ENCODE results near the gene EIF3L.

EIF3L gene

DNA sequence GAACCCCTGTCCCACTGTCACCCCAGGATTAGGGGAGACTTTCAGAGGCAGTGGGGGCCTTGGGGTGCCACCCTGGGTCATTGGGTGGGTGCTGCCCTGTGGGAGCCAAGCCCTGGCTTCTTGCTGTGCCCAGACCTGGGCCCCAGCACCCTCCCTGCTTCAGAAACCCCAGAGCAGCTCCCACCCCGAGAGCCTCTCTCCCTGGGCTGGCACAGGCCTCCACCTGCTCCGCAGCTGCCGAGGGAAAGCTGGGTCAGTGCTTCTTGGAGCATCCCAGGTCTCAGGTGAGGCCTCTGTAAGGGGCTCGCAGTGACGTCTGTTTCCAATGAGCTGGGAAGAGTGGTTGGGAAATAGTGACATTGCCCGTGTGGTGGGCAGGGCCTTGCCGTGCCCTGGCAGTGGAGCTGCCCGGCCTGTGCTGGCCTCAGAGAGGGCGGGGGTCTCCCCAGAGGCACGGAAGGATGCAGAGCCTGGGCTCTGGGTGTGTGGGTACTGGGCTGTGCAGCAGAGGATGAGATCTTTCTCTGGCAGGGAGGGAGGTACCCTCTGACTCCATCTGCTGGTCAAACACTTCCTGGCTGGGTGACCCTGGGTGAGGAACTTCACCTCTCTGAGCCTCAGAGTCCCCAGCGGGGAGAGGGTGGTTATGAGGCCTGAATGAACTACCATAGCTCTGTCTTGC lies 81.2 kb downstream of the EIF3L start:
- DNase-seq, result no peak

DNA sequence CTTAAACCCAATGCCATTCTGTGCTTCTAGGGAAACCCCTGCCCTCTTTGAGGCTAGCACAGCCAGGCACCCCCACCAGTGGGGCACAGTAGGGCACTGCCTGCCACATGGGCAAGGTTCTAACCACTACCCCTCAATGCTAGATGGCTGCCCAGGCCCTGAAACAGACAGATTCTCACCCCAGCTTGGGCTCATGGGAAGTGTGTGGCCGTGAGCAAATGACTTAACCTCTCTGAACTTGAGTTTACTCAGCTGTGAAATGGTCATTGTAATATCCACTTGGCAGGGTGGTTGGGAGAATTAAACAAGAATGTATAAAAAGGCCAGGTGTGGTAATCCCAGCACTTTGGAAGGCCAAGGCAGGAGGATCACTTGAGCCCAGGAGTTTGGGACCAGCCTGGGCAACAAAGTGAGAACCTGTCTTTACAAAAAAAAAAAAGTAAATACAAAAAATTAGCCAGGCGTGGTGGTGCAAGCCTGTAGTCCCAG lies 81.8 kb downstream of the EIF3L start:
- no peak for DNase-seq

DNA sequence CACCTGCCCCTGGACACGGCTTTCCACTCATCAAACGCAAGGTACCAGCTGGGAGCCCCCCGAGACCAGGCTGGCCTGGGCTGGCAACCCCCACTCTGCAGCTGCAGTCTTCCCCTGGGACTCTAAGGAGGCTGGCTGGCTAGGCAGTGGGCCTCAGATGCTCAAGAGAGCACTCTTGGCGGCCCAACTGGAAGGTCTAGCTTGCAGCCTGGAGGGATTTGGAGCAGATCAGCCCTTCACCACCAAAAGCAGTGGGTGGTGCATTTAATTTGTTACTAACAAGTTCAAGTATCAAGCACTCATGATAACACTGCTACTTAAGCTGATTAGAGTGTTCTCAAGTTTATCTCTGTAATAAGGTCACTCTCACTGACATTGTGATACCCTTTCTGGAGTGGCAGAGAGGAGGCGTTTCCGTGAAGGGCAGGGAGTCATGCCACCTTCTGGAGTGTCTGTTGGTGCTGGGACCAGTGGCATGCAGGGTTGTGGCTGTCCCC lies 82.7 kb downstream of the EIF3L start:
- DNase-seq, result no peak

DNA sequence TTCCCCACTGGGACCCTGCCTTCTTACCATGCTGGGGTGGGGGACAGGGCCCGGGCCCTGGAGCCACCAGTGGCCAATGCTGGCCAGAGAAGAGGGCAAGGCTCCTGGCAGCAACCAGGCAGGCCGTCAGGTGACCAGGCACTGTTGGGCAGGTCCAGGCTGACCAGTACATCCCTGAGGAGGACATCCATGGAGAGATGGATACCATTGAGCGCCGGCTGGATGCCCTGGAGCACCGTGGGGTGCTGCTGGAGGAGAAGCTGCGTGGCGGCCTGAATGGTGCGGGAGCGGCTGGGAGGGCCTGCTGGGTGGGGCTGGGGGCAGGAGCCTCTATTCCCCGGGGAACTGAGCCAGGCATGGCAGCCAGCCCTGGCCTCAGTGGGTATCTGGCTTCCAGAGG lies 83.2 kb downstream of the EIF3L start:
- no peak for DNase-seq

DNA sequence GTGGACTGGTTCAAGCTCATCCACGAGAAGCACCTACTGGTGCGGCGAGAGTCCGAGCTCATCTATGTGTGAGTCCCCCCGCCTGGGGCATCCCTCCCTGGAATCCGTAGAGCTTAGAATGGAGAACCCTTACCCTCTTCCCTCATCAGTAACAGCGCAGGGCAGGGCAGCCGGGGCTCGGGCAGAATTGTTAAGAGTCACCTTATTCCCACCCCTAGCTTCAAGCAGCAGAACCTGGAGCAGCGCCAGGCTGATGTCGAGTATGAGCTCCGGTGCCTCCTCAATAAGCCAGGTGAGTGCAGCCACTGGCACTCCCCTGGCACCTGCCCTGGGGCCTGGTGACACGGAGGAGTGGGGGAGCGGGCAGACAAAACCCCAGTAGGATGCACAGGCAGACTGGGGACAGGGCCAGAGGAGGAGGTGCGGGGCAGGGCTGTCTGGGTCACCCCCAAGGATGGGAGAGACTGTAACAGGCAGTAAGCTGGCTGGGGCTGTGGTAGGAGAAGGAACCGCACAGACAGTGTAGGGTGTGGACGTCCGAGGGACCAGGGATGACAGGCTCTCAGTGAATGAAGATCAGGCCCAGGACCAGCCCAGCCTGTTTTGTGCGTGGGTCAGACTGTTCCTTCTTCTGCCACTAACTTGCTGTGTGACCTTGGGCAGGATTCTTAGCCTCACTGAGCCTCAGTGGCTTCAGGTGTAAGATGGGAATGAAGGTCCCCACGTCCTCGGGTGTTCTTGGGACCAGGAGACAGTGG lies 83.8 kb downstream of the EIF3L start:
- no peak for DNase-seq

DNA sequence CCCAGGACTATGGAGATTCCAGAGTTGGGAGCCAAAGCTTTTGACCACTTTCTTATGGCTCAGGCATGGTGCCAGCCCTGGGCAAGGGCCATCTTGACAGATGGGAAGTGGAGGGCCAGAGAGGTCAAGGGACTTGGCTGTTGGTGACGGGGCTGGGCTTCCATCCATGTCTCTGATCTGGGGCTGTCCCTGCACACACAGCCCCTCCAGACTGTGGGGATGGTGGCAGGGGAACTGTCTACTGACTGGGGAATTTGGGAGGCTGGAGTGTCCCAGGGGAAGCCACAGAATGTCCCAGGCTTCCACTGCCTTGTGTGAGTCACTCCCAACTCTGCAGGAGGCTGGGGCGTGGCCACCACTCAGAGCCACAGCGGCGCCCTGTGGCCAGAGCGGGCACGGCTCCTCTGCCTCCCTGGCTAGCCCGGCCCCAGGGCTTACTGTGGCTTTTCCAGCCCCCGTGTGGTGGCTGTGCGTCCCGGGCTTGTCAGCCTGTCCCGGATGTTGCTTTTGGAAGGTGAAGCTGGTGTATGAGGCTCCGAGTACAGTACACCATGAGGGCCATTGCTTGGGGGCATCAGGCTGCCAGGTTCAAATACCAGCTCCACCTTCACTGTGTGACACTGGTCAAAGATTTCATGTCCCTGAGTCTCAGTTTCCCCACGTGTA lies 84.6 kb downstream of the EIF3L start:
- peak; percentile 70 for DNase-seq

Measured in NCI-H1048 (cell line).